ENCODE measurements around the gene SLC12A7. TPM values are rescaled to one million over a fixed set of nuclear protein-coding genes. Genes with fewer than 3 reads are reported as not detected.

The SLC12A7 gene
- polyA plus RNA-seq, 2 donors, result 4.0 to 4.7 TPM

DNA sequence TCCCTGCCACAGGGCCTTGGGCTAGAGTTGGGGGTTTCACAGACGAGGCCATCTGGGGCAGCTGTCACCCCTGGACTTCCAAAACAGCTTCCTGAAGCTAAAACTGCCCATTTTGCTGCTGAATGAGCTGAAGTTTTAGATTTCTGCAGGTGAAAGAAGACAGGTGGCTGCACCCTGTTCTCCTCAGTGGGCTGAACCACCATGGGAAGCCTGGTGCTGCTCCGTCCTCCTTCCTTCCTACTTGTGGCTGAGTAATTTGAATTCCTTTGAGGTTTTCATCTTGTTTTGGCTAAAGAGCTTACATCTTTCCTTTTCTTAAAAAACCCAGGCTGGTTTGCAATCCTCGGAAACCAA lies 97.9 kb downstream of the SLC12A7 start:
- no peak overlapping the region for H3K27ac ChIP-seq (ENCODE audit: low read depth in 2 of 2, low read length in 1 of 2)
- H3K27me3 ChIP-seq (ENCODE audit: control insufficient read depth in 1 of 2, insufficient read depth in 2 of 2, low read length in 2 of 2), result peaks cover 0 to 10% of the 10 kb centered on the region in 2 donors
- H3K4me3 ChIP-seq (ENCODE audit: low read depth in 1 of 2, low read length in 2 of 2), result no peak overlapping the region
- H3K9me3 ChIP-seq (ENCODE audit: control insufficient read depth in 2 of 2, insufficient read depth in 1 of 2, low read depth in 1 of 2, low read length in 1 of 2), result peaks cover 0 to 2% of the 10 kb centered on the region in 2 donors
- peaks cover 5 to 22% of the 10 kb centered on the region in 2 donors for H3K4me1 ChIP-seq (ENCODE audit: control insufficient read depth in 2 of 2, insufficient read depth in 2 of 2, low read length in 1 of 2)
- no peaks in the 10 kb centered on the region for H3K36me3 ChIP-seq (ENCODE audit: control insufficient read depth in 2 of 2, insufficient read depth in 2 of 2, low read length in 1 of 2)
- 78% methylated on average over 3 of the region's 3 CpGs for WGBS, 2 donors

GRCh38 chr5:1013238-1013947 lies 98.5 kb downstream of the SLC12A7 start:
- Histone ChIP-seq H3K36me3 (ENCODE audit: control insufficient read depth in 2 of 2, insufficient read depth in 2 of 2, low read length in 1 of 2) (no peaks in the 10 kb centered on the region), H3K4me1 (ENCODE audit: control insufficient read depth in 2 of 2, insufficient read depth in 2 of 2, low read length in 1 of 2) (peaks cover 5 to 22% of the 10 kb centered on the region in 2 donors)

DNA sequence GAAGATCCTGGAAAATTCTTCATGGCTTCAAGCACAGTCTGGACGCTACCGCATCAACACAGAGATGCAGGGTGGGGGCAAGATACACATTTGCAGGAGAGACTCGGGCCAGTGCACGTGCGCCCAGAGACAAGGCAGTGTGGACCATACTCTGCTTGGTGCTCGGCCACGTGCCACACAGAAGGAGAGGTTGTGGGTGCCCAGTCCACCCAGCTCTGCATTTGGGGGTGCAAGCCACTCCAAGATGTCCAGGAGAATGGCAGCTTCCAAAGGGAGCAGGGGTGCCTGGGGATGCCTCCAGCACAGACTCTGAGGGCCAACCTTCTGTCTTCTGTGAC lies 99.0 kb downstream of the SLC12A7 start:
- Histone ChIP-seq H3K4me3 (ENCODE audit: low read depth in 1 of 2, low read length in 2 of 2) (no peak overlapping the region), H3K27ac (ENCODE audit: low read depth in 2 of 2, low read length in 1 of 2) (no peak overlapping the region), H3K27me3 (ENCODE audit: control insufficient read depth in 1 of 2, insufficient read depth in 2 of 2, low read length in 2 of 2) (peaks cover 0 to 12% of the 10 kb centered on the region in 2 donors), H3K4me1 (ENCODE audit: control insufficient read depth in 2 of 2, insufficient read depth in 2 of 2, low read length in 1 of 2) (peaks cover 5 to 24% of the 10 kb centered on the region in 2 donors), H3K9me3 (ENCODE audit: control insufficient read depth in 2 of 2, insufficient read depth in 1 of 2, low read depth in 1 of 2, low read length in 1 of 2) (peaks cover 0 to 2% of the 10 kb centered on the region in 2 donors), H3K36me3 (ENCODE audit: control insufficient read depth in 2 of 2, insufficient read depth in 2 of 2, low read length in 1 of 2) (no peaks in the 10 kb centered on the region)
- WGBS, 2 donors, result 91 to 93% methylated on average over 7 of the region's 7 CpGs

More at GRCh38 chr5:1013238-1013947, 98.5 kb downstream of the SLC12A7 start:
- H3K27me3 ChIP-seq (ENCODE audit: control insufficient read depth in 1 of 2, insufficient read depth in 2 of 2, low read length in 2 of 2), result peaks cover 0 to 12% of the 10 kb centered on the region in 2 donors
- WGBS, 2 donors, result 75 to 83% methylated on average over 19 of the region's 19 CpGs
- H3K4me3 ChIP-seq (ENCODE audit: low read depth in 1 of 2, low read length in 2 of 2), result no peak overlapping the region
- H3K9me3 ChIP-seq (ENCODE audit: control insufficient read depth in 2 of 2, insufficient read depth in 1 of 2, low read depth in 1 of 2, low read length in 1 of 2), result peaks cover 0 to 2% of the 10 kb centered on the region in 2 donors
- H3K27ac ChIP-seq (ENCODE audit: low read depth in 2 of 2, low read length in 1 of 2), result no peak overlapping the region

GRCh38 chr5:1012313-1012841 lies 99.5 kb downstream of the SLC12A7 start:
- Histone ChIP-seq H3K36me3 (ENCODE audit: control insufficient read depth in 2 of 2, insufficient read depth in 2 of 2, low read length in 1 of 2) (no peaks in the 10 kb centered on the region), H3K4me3 (ENCODE audit: low read depth in 1 of 2, low read length in 2 of 2) (no peak overlapping the region), H3K27me3 (ENCODE audit: control insufficient read depth in 1 of 2, insufficient read depth in 2 of 2, low read length in 2 of 2) (peaks cover 0 to 12% of the 10 kb centered on the region in 2 donors), H3K27ac (ENCODE audit: low read depth in 2 of 2, low read length in 1 of 2) (no peak overlapping the region), H3K9me3 (ENCODE audit: control insufficient read depth in 2 of 2, insufficient read depth in 1 of 2, low read depth in 1 of 2, low read length in 1 of 2) (peaks cover 0 to 2% of the 10 kb centered on the region in 2 donors), H3K4me1 (ENCODE audit: control insufficient read depth in 2 of 2, insufficient read depth in 2 of 2, low read length in 1 of 2) (peaks cover 5 to 24% of the 10 kb centered on the region in 2 donors)
- 85 to 87% methylated on average over 12 of the region's 12 CpGs for WGBS, 2 donors

GRCh38 chr5:1011741-1012312 lies 100.0 kb downstream of the SLC12A7 start:
- Histone ChIP-seq H3K36me3 (ENCODE audit: control insufficient read depth in 2 of 2, insufficient read depth in 2 of 2, low read length in 1 of 2) (no peaks in the 10 kb centered on the region), H3K4me3 (ENCODE audit: low read depth in 1 of 2, low read length in 2 of 2) (no peak overlapping the region), H3K9me3 (ENCODE audit: control insufficient read depth in 2 of 2, insufficient read depth in 1 of 2, low read depth in 1 of 2, low read length in 1 of 2) (peaks cover 0 to 2% of the 10 kb centered on the region in 2 donors), H3K4me1 (ENCODE audit: control insufficient read depth in 2 of 2, insufficient read depth in 2 of 2, low read length in 1 of 2) (peaks cover 5 to 24% of the 10 kb centered on the region in 2 donors), H3K27ac (ENCODE audit: low read depth in 2 of 2, low read length in 1 of 2) (no peak overlapping the region), H3K27me3 (ENCODE audit: control insufficient read depth in 1 of 2, insufficient read depth in 2 of 2, low read length in 2 of 2) (peaks cover 0 to 12% of the 10 kb centered on the region in 2 donors)
- 86 to 89% methylated on average over 19 of the region's 19 CpGs for WGBS, 2 donors

DNA sequence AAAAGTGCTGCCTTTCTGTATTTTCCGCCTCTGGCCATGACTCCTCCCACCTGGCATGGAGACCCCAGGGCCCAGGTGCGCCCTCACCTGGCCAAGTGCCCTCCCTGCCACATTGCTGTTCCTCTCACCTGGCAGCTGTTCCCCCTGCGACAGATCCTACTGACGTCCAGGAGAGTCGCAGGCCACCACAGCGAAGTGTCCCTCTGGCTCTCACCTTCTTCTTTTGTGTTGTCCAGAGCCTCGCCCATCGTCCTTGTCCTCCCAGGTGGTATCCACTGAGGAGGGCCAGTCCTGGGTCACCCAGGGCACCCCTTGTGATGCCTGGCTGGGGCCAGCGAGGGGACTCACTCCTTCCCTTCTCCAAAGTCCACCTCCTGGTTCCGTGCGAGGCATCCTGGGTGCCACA lies 100.6 kb downstream of the SLC12A7 start:
- no peaks in the 10 kb centered on the region for H3K36me3 ChIP-seq (ENCODE audit: control insufficient read depth in 2 of 2, insufficient read depth in 2 of 2, low read length in 1 of 2)
- H3K27me3 ChIP-seq (ENCODE audit: control insufficient read depth in 1 of 2, insufficient read depth in 2 of 2, low read length in 2 of 2), result peaks cover 0 to 12% of the 10 kb centered on the region in 2 donors
- 59 to 67% methylated on average over 11 of the region's 11 CpGs for WGBS, 2 donors
- no peak overlapping the region for H3K4me3 ChIP-seq (ENCODE audit: low read depth in 1 of 2, low read length in 2 of 2)
- H3K27ac ChIP-seq (ENCODE audit: low read depth in 2 of 2, low read length in 1 of 2), result no peak overlapping the region
- peaks cover 0 to 2% of the 10 kb centered on the region in 2 donors for H3K9me3 ChIP-seq (ENCODE audit: control insufficient read depth in 2 of 2, insufficient read depth in 1 of 2, low read depth in 1 of 2, low read length in 1 of 2)
- peaks cover 5 to 21% of the 10 kb centered on the region in 2 donors for H3K4me1 ChIP-seq (ENCODE audit: control insufficient read depth in 2 of 2, insufficient read depth in 2 of 2, low read length in 1 of 2)

- H3K4me3 ChIP-seq (ENCODE audit: low read depth in 1 of 2, low read length in 2 of 2), result no peak overlapping the region
These were observed 101.2 kb downstream of the SLC12A7 start for GRCh38 chr5:1010641-1011046.

GRCh38 chr5:1010181-1010510 lies 101.7 kb downstream of the SLC12A7 start:
- Histone ChIP-seq H3K27me3 (ENCODE audit: control insufficient read depth in 1 of 2, insufficient read depth in 2 of 2, low read length in 2 of 2) (peaks cover 0 to 12% of the 10 kb centered on the region in 2 donors), H3K9me3 (ENCODE audit: control insufficient read depth in 2 of 2, insufficient read depth in 1 of 2, low read depth in 1 of 2, low read length in 1 of 2) (peaks cover 0 to 2% of the 10 kb centered on the region in 2 donors), H3K4me3 (ENCODE audit: low read depth in 1 of 2, low read length in 2 of 2) (no peak overlapping the region), H3K27ac (ENCODE audit: low read depth in 2 of 2, low read length in 1 of 2) (peak overlapping the region in 1 of 2 donors; percentile 13), H3K4me1 (ENCODE audit: control insufficient read depth in 2 of 2, insufficient read depth in 2 of 2, low read length in 1 of 2) (peaks cover 9 to 23% of the 10 kb centered on the region in 2 donors), H3K36me3 (ENCODE audit: control insufficient read depth in 2 of 2, insufficient read depth in 2 of 2, low read length in 1 of 2) (no peaks in the 10 kb centered on the region)
- WGBS, 2 donors, result 37 to 53% methylated on average over 4 of the region's 4 CpGs

More at GRCh38 chr5:1010641-1011046, 101.2 kb downstream of the SLC12A7 start:
- H3K36me3 ChIP-seq (ENCODE audit: control insufficient read depth in 2 of 2, insufficient read depth in 2 of 2, low read length in 1 of 2), result no peaks in the 10 kb centered on the region
- peaks cover 0 to 12% of the 10 kb centered on the region in 2 donors for H3K27me3 ChIP-seq (ENCODE audit: control insufficient read depth in 1 of 2, insufficient read depth in 2 of 2, low read length in 2 of 2)
- H3K9me3 ChIP-seq (ENCODE audit: control insufficient read depth in 2 of 2, insufficient read depth in 1 of 2, low read depth in 1 of 2, low read length in 1 of 2), result peaks cover 0 to 2% of the 10 kb centered on the region in 2 donors
- no peak overlapping the region for H3K27ac ChIP-seq (ENCODE audit: low read depth in 2 of 2, low read length in 1 of 2)
- WGBS, 2 donors, result 60 to 63% methylated on average over 13 of the region's 13 CpGs
- peaks cover 5 to 22% of the 10 kb centered on the region in 2 donors for H3K4me1 ChIP-seq (ENCODE audit: control insufficient read depth in 2 of 2, insufficient read depth in 2 of 2, low read length in 1 of 2)

DNA sequence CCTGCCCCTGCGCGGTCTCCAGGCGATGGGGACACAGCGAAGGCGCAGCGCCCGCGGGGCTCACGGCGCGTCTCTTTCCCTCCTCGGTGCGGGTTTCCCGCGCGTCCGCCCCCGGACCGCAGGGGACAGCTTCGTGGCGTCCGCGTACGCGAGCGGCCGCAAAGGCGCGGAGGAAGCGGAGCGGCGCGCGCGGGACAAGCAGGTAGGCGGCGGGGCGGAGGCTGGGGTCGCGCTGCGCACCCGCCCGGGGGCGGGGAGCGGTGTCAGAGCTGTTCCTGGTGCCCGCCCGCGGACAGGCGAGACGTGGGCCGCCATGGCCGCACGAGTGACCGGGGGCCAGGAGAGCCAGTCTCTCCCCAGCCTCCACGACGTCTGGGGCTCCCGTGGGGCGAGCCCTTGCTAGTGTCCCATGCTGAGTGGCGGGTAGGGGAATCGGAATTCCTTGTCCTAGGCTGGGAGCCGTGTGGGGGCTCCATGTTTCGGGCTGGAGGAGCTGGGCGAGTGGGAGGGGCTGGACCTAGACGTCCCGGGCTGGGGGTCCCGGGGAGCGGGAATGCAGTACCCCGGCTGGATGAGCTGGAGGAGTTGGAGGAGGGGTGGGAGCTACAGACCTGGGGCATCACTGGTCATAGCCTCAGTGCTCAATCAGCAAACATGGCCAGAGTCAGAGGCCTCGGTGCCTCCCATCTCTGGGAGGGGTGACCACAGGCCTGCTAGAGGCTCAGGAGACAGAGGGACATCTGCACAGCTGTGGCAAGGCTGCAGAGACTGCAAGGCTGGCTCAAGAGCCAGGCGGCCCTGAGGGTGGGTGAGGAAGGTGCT lies 102.3 kb downstream of the SLC12A7 start:
- H3K9me3 ChIP-seq (ENCODE audit: control insufficient read depth in 2 of 2, insufficient read depth in 1 of 2, low read depth in 1 of 2, low read length in 1 of 2), result peaks cover 0 to 2% of the 10 kb centered on the region in 2 donors
- peaks cover 0 to 12% of the 10 kb centered on the region in 2 donors for H3K27me3 ChIP-seq (ENCODE audit: control insufficient read depth in 1 of 2, insufficient read depth in 2 of 2, low read length in 2 of 2)
- peak overlapping the region in 1 of 2 donors; percentile 13 for H3K27ac ChIP-seq (ENCODE audit: low read depth in 2 of 2, low read length in 1 of 2)
- WGBS, 2 donors, result 10 to 12% methylated on average over 54 to 70 of the region's 70 CpGs
- H3K4me1 ChIP-seq (ENCODE audit: control insufficient read depth in 2 of 2, insufficient read depth in 2 of 2, low read length in 1 of 2), result peaks cover 10 to 22% of the 10 kb centered on the region in 2 donors
- H3K4me3 ChIP-seq (ENCODE audit: low read depth in 1 of 2, low read length in 2 of 2), result peak overlapping the region; percentile 26 to 39
- H3K36me3 ChIP-seq (ENCODE audit: control insufficient read depth in 2 of 2, insufficient read depth in 2 of 2, low read length in 1 of 2), result no peaks in the 10 kb centered on the region

All from esophagus (tissue), 2 donors.